OCI-LY3 (cell line): Measurements from ENCODE around the gene ACSF3.

Experiments used
- EZH2phosphoT487 ChIP-seq: fragments of 200-600 bp; shearing (Covaris generic); IDR thresholded peaks from 2 replicates; pipeline ENCODE4 v1.6.1; 2018; ENCODE audit warnings: antibody characterized with exemption, mixed run types, low read depth
- TF ChIP-seq, protein P1 (sequence below): fragments of 200-600, 300-600 bp; sonication (generic); IDR thresholded peaks from 2 replicates; pipeline ENCODE4 v1.5.1; 2014; ENCODE audit warnings: antibody characterized with exemption, low read length, low read depth

GRCh38 chr16:89187032-89187769, 93.5 kb downstream of the ACSF3 start:
- TF ChIP-seq, protein P1, sequence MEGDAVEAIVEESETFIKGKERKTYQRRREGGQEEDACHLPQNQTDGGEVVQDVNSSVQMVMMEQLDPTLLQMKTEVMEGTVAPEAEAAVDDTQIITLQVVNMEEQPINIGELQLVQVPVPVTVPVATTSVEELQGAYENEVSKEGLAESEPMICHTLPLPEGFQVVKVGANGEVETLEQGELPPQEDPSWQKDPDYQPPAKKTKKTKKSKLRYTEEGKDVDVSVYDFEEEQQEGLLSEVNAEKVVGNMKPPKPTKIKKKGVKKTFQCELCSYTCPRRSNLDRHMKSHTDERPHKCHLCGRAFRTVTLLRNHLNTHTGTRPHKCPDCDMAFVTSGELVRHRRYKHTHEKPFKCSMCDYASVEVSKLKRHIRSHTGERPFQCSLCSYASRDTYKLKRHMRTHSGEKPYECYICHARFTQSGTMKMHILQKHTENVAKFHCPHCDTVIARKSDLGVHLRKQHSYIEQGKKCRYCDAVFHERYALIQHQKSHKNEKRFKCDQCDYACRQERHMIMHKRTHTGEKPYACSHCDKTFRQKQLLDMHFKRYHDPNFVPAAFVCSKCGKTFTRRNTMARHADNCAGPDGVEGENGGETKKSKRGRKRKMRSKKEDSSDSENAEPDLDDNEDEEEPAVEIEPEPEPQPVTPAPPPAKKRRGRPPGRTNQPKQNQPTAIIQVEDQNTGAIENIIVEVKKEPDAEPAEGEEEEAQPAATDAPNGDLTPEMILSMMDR = no peak
- no peak for TF ChIP-seq EZH2phosphoT487
